Activated CD4-positive, alpha-beta T cell treated with anti-CD3 and anti-CD28 coated beads for 4 hours (primary cell): ENCODE results near the gene RNF11.

ENCODE experiments used
- DNase-seq, 2 donors: peaks; one replicate each; pipeline ENCODE4 v3.0.0-alpha.2; 2020

RNF11 gene

GRCh38 chr1:51297401-51298321 lies 61.6 kb downstream of the RNF11 start:
- DNase-seq, result no peak

- no peak for DNase-seq
These were observed 62.2 kb downstream of the RNF11 start for GRCh38 chr1:51298322-51298705.

DNA sequence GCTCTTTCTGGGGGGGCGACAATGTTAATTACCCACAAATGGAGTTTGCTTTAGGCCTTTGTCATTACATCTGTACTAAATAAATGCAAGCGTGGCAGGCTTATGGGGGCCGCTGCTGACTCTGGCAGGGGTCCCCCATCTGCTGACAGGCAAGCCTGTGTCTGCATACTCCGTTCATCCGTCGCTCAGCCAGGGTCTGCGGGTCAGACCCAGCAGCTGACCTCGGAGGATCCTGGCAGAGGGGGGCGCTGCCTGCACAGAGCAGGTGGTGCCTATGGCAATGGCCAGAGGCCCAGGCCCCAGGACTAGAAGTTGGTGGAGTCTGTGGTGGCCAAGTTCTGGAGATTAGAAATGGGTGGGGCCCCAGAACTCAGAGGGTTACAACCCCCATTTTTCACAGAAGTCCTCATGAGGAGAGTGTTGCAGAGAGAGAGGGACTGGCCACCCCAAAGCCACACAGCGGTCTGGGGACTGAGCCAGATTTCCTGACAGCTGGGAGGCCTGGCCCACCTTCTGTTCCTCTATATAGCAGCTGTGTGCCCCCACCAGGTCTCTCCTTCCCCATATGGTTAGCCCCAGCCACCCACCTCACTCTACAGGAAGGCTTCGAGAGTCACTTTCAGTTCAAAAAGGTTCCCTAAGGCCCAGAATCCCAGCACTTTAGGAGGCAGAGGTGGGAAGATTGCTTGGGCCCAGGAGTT lies 63.3 kb downstream of the RNF11 start:
- DNase-seq, result no peak

GRCh38 chr1:51299981-51300670 lies 64.1 kb downstream of the RNF11 start:
- no peak for DNase-seq

DNA sequence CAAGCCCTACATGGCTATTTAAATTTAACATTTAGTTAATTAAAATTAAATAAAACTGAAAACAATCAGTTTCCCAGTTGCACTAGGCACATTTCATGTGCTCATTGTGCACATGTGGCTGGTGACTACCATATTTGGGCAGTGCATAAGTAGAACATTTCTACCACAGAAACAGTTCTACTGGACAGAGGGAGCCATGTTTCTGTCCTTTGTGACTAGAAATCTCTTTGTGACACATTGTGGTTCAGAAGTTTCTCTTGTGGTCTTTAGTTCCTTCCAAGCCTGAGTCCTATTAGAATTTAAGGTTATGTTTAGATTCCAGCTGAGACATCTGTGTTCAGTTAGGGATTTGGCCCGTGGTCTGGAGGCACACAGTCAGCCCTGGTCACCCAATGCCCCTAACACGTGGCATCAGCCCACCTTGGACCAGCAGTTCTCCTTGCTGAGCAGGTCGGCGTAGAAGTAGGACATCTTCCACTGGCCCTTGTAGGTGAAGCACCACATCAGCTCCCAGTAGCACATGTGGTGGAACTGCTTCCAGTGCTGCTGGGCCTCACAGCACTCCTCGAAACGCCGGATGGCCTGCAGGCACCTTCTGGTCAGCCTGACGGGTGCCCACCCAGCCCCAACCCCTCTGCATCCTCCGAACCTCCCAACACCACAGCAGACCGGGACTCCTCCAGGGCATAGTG lies 65.2 kb downstream of the RNF11 start:
- no peak for DNase-seq

DNA sequence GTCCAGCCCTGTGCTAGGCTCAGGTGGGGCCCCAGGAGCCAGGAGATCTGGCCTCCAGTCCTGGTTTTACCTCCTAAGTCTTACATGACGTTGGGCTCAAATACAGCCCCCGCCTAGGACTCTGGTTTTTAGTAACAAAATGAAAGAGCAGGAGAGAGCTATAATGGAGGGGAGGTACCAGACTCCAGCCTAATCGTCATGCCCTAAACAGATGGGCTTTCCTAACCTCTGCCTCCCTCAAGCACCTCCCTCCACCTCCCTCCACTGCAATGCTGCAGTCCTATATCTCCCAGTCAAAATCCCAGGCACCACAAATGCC lies 65.7 kb downstream of the RNF11 start:
- no peak for DNase-seq

- DNase-seq, result no peak
These were observed 66.2 kb downstream of the RNF11 start for GRCh38 chr1:51302270-51302669.

- no peak for DNase-seq
These were observed 66.7 kb downstream of the RNF11 start for GRCh38 chr1:51302746-51303145.

- DNase-seq, result no peak
These were observed 67.2 kb downstream of the RNF11 start for GRCh38 chr1:51303315-51303714.

DNA sequence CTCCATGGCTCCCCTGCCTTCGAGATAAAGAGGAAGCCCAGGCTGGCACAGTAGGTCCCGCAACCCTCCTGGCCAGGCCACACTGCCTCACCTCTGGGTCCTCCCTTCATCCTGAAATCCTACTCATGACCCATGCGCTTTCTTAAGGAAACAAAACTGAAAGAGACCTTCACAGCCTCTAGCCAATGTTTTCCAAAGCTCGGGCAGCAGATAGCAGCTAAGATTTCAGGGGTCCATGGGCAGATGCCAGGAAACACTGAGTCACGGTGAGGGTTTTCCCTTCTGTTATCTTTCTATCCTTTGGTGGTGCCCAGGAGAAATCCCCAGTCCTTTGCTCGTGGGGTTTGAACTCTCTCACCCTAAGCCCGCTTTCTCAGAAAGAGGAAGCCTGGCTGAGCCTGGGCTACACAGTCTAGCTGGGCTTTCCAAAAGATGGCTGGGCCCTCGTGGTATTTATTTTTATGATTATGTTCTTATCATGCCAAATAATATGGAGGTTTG lies 67.7 kb downstream of the RNF11 start:
- DNase-seq, result no peak

- no peak for DNase-seq
These were observed 68.3 kb downstream of the RNF11 start for GRCh38 chr1:51304360-51304759.

DNA sequence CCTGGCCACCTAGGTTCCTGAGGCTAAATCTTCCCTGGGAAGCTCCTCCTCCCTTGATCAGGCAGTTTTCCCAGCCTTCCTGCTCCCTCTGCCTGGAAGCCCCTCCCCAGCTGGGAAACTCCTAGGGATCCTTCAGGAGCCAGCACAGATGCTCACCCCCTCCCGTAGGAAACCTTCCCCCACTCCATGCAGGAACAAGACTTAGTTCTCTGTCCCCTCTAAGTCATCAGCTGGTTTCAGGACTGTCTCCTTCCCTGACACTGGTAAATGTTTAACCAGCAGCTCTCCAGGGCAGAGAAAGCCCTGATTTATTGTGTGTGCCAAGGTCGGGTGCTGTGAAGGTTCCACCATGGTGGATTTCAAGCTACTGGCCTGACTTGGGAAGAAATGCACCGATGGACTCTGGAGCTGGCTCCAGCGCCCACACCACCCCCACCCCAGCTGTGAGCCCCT lies 69.3 kb downstream of the RNF11 start:
- DNase-seq, result no peak

DNA sequence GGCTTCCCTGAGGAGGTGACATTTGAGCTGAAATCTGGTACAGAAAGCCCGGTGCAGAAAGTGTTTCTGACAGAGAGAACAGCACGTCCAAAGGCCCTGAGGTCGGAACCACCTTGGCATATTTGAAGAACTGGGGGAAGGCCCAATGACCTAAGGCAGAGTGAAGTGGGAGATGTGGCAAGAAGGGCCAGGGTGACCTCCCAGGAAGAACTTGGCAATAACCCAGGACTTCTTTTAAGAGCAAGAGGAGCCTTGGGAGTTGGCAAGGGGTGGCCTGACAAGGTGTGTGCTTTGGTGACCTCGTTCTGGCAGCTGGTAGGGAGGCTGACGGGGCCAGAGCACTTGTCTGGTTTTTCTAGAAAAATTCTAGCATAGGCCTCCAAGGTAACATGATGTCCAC lies 70.9 kb downstream of the RNF11 start:
- DNase-seq, result no peak

DNA sequence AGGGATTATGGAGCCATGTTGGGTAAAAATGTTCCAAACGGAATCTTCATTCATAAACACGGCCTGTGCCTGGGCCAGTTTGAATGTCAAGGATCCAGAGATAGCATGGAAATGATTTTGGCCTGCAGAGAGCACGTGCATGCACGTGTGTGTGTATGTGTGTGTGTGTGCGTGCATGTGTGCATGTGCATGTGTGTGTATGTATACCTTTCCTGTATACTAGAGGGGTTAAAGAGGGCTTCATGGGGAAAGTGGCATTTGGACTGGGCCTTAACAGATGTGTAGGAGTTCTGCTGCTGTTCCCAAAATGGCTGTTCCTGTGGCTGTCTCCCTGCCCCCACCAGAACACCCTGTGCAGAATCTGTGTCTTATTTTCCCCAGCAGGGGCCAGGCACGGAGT lies 72.6 kb downstream of the RNF11 start:
- DNase-seq, result no peak

DNA sequence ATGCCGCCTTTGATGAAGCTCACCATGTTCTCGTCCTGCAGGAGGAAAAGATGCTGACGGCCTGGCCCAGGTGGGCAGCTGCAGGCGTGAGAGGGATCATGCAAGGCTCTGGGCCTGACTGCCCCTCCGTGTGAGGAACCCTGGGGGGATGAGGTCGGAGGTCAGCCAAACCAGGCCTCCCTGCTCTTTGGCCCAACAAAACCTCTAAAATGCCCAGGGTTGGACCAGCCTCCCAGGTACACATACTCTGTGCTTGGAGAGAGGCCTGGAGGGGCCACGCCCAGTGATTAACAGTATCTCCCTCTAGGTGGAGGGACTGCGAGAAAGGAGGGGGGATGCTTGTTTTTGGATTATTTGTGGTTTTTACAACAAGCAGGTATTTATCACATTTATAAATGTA lies 73.2 kb downstream of the RNF11 start:
- no peak for DNase-seq

GRCh38 chr1:51310871-51311613 lies 75.0 kb downstream of the RNF11 start:
- no peak for DNase-seq

- no peak for DNase-seq
These were observed 75.8 kb downstream of the RNF11 start for GRCh38 chr1:51311826-51312225.

DNA sequence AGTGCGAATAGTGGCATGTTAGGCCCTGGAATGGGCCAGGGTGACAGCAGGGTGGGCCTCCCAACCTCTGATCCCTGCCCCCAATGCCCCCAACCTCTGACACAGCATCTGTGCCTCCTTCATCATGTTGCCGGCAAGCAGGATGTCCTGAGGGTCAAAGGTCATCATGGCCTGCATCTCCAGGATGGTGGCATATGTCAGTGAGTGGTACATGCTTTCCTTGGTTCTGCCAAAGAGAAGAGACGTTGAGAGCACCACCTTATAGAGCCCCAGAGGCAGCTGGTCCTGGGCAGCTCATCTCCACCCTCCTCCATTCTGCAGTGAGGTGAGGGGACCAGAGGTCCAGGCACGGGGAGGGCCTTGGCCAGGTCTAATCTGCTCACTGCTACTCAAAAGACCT lies 76.6 kb downstream of the RNF11 start:
- no peak for DNase-seq

- DNase-seq, result no peak
These were observed 77.3 kb downstream of the RNF11 start for GRCh38 chr1:51313268-51313852.

DNA sequence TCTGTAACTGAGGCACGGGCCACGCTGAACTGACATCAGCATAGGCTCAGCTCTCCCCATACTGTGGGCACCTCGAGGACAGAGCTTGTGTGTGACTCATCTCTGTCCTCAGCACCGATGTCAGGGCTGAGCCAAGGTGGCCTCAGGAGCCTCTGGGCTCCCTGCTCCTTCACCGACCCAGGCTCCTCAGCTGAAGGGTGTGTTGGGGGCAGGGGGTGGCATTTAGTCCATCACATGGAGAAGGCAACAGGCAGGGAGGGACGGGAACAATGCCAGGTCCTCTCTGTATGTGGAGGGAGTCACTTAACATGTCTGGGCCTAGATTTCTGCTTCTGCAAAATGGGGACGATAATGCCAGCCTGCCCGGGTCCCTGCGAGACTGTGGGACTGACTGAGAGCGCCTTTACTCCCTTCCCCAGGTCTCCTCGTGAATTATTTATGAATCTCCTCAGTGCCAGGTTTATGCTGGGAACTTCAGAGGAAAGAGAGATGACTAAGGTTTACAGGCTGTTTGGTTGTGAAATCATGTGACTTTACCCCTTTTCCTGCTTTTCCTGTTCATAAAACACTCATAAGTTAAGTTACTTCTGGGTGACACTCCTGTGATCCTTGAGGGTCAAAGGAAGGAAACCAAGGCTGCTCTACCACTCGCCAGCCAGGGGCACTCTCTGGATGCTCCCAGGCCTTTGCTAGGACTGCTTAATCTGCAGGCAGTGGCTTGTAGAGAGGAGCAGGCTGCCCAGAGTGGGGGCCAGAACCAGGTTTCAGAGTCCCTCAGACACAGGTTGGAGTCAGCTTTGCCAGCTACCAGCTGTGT lies 78.1 kb downstream of the RNF11 start:
- no peak for DNase-seq

- no peak for DNase-seq
These were observed 78.9 kb downstream of the RNF11 start for GRCh38 chr1:51314974-51315373.
